Mesenteric fat pad (tissue), 1 donor: Measurements from ENCODE around the gene TMEM125. TPM values are rescaled to one million over a fixed set of nuclear protein-coding genes. Genes with fewer than 3 reads are reported as not detected.
A peak's percentile ranks its signal among the peaks of the same experiment; 100 is the strongest.

Experiments
- DNase-seq: peaks from one replicate; pipeline ENCODE4 v3.0.0-alpha.2; 2020; ENCODE audit warnings: low spot score
- total RNA-seq: library from RNA; stranded (reverse); fragmentation: NEBNext Ultra II Directional; extraction: Animal tissue kit (Norgen Biotek cat#: 25700); gene quantifications from one replicate; pipeline ENCODE4 v1.2.1, GENCODE V29; 2021
- donor health status: DM: yes; HTN: yes; CAD: no.

TMEM125 gene
- total RNA-seq, 1 donor from 2014 or later, result not detected

DNA sequence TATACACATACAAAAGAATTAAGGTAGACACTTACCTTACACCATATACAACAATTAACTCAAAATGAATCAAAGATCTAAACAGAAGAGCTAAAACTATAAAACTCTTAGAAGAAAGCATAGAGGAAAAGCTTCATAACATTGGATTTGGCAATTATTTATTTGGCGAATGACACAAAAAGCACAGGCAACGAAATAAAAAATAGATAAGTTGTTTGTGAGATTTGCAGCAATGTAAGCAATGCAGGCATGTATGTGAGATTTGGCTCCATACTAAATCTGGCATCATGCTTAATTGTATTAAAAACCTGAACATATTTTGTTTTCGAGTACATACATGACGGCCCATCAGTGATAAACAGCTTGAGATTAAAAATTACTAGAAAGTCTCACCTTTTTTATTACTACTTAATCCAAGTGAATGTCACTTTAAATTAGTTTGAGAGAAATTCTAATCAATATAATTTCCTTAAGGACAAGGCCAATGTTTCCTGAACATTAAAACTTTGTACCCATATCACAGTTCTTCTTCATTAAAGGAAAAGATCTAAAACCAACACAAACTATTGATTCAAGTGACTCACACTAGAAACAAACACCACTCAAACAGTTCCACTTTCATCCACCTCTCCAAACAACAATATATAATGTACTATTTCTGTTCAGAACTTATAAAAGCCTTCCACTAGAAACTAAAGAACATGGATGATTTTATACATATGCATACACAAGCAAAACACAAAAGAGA lies 23.1 kb upstream of the TMEM125 start:
- DNase-seq, result no peak

DNA sequence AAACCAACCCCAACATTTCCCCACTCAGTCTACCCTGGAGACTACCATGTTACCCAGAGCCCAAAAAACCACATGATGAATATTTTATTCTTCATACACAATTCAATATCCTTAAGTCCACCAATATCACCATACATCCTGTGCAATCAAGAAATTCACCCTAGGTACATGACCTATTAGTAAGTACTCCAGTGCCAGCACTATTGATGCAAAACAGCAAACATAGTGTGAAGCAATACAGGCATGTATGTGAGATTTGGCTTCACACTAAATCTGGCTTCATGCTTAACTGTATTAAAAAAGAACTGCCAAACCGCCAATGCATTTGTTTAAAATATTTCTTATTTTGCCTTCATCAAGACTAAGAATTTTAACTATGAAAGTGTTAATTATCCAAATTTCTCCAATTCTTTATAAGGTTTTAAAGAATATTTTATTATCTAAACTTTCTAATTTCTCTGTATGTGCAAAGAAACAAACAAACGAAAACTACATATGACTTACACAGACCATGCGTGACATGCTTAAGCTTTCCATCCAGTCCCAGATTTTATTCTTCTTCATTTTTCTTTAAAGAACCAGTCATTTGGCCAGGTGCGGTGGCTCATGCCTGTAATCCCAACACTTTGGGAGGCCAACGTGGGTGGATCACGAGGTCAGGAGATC lies 22.4 kb upstream of the TMEM125 start:
- peak; percentile 16 for DNase-seq

GRCh38 chr1:43250351-43250761 lies 19.4 kb upstream of the TMEM125 start:
- no peak for DNase-seq

DNA sequence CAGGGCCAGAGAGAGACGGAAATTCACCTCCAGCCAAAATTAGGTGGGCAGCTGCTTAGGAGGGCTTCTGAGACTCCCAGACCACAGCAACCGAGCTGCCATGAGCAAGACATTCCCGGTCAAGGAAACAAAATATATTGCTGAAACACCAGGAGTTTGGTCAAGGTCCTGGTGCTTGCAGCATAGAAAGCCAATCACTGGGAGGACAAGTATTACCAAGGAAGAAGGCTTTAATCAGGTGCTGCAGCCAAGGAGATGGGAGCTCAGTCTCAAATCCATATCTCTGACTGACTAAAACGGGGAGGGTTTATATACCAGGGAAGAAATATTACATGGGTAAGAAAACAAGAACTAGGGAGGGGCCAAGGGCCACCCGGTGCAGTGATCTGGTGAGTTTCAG lies 18.8 kb upstream of the TMEM125 start:
- DNase-seq, result peak; percentile 14

DNA sequence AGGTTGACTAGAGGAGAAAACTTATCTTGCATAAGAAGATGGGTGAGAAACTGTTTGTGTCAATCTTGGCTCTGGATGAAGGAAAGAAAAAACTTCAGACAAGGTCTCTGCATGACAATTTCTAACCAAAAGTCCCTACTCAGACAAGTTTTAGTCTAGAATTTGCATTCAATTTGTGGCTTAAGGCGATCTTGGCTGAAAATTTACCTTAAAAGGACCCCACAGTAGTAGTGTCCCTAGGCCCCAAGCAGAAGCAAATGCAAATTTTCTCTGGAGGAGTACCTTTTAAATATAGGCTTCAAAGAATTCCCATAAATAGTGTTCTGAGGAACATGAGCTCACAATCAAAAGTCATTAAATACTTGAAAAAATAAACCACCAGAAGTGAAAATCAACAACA lies 17.6 kb upstream of the TMEM125 start:
- DNase-seq, result no peak

DNA sequence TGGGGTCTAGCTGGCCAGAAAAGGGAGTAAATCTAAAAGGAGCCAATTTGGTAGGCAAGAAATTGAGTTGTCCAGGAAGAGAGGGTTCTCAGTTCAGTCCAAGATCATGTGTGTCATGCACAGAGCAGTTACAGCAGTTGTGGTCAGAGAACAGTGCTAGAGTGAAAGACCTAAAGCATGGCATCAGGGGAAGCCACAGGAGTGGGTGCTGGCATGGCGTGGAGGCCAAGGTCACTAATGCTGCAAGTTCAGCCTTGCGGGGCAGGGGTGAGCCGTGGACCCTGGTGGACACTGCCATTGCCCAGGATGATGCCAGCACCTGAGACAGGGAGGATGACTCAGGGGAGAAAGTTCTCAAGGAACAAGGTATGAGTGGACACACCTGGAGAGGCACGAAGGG lies 16.6 kb upstream of the TMEM125 start:
- peak; percentile 78 for DNase-seq

DNA sequence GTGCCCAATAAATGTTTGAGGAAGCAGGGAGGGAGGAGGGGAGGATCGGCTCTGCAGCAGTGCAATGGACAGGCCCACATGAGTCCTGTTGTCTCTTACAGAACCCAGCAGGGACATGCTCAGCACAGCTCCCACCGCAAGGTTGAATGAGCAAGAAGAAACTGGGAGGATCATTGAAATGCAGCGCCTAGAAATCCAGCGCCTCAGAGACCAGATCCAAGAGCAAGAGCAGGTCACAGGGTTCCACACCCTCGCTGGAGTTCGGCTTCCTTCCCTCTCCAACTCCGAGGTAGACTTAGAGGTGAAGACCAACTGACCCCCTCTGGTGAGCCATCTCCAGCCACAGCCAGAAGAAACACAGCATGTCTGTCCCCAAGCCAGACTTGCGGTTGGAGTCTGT lies 15.9 kb upstream of the TMEM125 start:
- peak; percentile 88 for DNase-seq

DNA sequence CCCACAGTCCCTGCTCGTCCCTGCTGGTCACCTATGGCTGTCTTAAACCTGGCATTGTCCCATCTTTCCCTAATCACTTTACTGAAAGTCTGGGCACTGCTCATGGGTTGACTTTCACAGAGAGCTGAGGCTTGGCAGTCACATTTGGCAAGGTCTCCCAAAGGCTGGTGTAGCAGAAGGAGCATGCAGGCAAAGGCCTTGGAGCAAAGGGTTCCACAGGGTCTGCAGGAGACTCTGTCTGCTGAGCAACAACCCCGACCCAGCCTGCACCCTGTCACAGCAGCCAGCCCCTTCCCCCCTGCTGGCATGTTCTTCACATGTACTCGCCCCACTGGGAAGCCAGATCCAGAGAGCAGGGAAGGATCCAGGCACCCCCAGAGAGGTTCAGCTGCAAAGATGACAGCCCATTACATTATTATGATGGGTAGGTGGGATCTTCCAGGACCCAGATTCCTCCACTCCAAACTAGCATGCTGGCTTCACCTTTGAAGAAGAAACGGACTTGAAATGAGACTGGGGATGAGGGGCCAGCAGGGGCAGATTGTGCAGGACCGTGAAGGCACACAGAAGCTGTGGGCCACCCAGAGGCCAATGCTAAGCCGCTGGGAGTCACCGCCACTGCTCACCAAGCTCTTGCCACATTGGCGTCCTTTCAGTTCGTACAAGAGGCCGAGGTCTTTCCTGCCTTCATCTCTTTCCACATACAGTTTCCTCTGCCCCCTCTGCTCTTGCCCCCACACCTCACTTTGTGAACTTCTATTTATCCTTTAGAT lies 14.2 kb upstream of the TMEM125 start:
- DNase-seq, result peak; percentile 62

GRCh38 chr1:43256675-43257570 lies 12.9 kb upstream of the TMEM125 start:
- peak; percentile 57 for DNase-seq

- DNase-seq, result peak; percentile 3
These were observed 11.4 kb upstream of the TMEM125 start for GRCh38 chr1:43258370-43258769.

DNA sequence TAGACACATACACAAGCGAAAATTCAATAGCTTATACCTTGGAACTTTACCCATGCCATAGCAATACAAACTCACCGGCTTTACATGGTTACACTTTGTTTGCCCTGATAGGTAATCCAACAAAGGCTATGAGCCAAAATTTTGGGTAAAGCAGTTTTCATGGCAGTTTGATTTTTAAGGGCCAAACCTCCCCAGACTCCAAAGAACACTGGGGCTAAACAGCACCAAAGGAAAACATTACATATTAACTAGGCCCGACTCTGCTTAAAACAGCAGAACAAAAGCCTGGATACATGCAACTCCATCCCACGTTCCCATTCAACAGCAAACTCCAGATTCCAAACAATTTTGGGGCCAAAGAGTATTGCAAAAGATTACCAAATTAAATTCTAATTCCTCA lies 4.4 kb upstream of the TMEM125 start:
- DNase-seq, result no peak

GRCh38 chr1:43266881-43267280 lies 2.9 kb upstream of the TMEM125 start:
- DNase-seq, result no peak

- DNase-seq, result peak; percentile 88
These were observed 2.4 kb upstream of the TMEM125 start for GRCh38 chr1:43267291-43267805.

DNA sequence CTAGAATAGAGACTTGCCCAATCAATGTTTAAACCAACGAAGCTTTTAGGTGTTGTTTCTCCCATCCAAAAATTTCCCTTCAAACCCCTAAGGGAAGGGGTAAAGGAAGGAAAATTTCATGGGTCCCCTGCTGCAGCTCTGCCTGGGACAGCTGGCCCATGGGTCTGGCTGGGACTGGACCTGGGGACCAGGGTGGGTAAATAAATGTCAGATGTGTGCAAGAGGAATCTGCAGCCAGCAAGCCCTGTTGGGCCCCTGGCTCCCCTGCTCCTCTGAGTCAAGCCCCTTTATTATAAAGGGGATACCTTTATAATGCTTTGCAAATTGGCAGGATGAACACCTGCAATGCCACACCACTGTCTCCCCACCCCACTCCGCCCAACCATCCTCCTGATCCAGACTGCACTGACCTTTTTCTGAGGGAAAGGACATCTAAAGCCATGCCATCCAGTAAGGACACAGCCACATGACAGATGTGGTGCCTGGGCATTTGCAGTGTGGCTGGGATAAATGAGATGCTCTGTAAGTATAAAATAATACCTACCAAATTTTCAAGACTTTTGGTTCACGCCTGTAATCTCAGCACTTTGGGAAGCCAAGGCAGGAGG lies 1.9 kb upstream of the TMEM125 start:
- DNase-seq, result peak; percentile 22

DNA sequence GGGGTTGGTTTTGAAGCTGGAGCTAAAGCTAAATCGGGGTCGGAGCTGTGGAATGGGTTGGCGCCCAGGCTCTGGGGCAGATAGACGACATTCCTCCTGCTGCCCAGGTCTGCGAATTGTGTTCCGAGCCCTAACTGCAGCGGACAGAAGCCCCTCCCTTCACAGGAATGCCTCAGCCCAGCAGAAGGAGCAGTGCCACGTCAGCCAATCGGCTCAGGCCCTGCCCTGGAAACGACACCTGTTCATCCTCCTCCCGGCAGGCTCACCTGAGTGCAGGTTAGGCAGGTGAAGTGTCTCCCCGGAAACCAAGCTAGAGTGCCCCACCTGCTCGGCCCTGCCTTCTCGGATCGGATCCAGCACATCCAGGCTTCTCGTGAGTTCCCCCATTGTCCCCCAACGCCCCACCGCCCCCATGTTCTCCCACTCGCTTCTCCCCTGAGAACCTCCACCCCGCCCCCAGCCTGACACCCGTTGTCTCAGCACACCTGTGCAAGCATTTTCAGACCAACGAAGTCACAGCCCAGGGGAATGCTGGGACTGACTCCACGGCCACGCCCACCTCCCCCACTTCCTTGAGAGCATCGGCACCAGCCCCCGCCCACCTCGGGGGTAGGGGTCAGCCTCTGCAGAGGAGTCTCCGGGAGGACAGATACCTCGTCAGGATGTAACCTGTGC lies 775 bp downstream of the TMEM125 start:
- DNase-seq, result peak; percentile 86

GRCh38 chr1:43271186-43272118 lies 1.7 kb downstream of the TMEM125 start:
- peak; percentile 49 for DNase-seq

DNA sequence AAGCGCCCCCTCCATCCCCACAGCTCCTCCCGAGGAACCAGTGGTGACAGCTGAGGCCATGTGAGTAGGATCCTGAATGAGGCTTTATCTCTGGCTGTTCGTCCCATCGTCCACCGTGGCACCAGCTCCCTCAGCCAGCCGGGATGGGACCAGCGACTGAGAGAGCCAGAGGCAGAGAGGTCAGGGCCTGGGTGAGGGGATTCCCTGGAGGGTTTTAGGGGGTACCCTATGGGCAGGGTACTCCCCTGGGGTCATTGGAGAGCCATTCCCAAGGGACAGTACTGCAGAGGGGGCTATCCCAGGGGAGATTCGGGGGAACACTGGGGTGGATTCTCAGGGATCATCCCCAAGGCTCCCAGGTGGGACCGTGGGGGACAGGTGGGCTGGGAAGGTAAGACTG lies 2.4 kb downstream of the TMEM125 start:
- DNase-seq, result peak; percentile 87
